Endothelial cell of umbilical vein (primary cell): ENCODE measurements around the gene MBTPS2. TPM values are rescaled to one million over a fixed set of nuclear protein-coding genes. Genes with fewer than 3 reads are reported as not detected.

Experiments used
- BruUV-seq: library from RNA; stranded (reverse); fragments of 400-500 nt; replicated peaks from 2 replicates; lab custom pipeline; 2021; lab: Mats Ljungman, UMichigan
- CTCF ChIA-PET: fragments of 300-600, 350-600 bp; sonication (Branson Sonifier 250); formaldehyde crosslinking; loops from one replicate; lab custom pipeline; 2021; ENCODE audit warnings: antibody characterized with exemption, inconsistent platforms; lab: Charles Lee
- POLR2A ChIA-PET: fragments of 300-600, 350-600 bp; sonication (Branson Sonifier 250); formaldehyde crosslinking; loops from one replicate; lab custom pipeline; 2021; ENCODE audit warnings: antibody characterized with exemption, inconsistent platforms; lab: Charles Lee
- DNase-seq: peaks from one replicate; pipeline ENCODE4 v3.0.0-alpha.2; 2011; ENCODE audit warnings: low read depth, low spot score
- FAIRE-seq: peaks from 2 replicates; lab custom pipeline; 2011; peaks lifted over from hg19 to GRCh38; lab: Jason Lieb, UNC
- H2AFZ ChIP-seq: 2 replicates; pipeline ENCODE4 v1.6.0; 2012; ENCODE audit warnings: low read depth, low read length, control low read depth, inconsistent platforms
- H3K27ac ChIP-seq: 2 replicates; pipeline ENCODE4 v1.5.1; 2011; ENCODE audit warnings: low read depth, mild to moderate bottlenecking, control low read depth, low read length, moderate library complexity; ENCODE audit not compliant: insufficient read depth
- H3K27me3 ChIP-seq, 2 experiments: 2 replicates each; pipeline versions ENCODE4 v1.6.0 to v1.6.1; 2011; ENCODE audit warnings: low read length in 2 of 2, mixed read lengths in 1 of 2; ENCODE audit not compliant: control insufficient read depth in 2 of 2, insufficient read depth in 2 of 2
- H3K36me3 ChIP-seq, 2 experiments: 2 replicates in 1 of 2; 3 replicates in 1 of 2; pipeline ENCODE4 v1.5.1; 2011; ENCODE audit warnings: low read length in 2 of 2, mild to moderate bottlenecking in 1 of 2, moderate library complexity in 1 of 2; ENCODE audit not compliant: control insufficient read depth in 2 of 2, insufficient read depth in 2 of 2; ENCODE audit errors: extremely low read depth in 1 of 2
- H3K4me1 ChIP-seq: 3 replicates; pipeline ENCODE4 v1.5.1; 2011; ENCODE audit warnings: mild to moderate bottlenecking, low read length; ENCODE audit not compliant: control insufficient read depth, insufficient read depth; ENCODE audit errors: extremely low read depth
- H3K4me2 ChIP-seq: 2 replicates; pipeline ENCODE4 v1.6.1; 2011; ENCODE audit warnings: low read length, control low read depth, mixed read lengths; ENCODE audit not compliant: insufficient read depth
- H3K4me3 ChIP-seq, 3 experiments: fragments of 200-600 bp in 1 of 3; sonication (generic), shearing (Covaris generic) in 1 of 3; replicated peaks in 1 of 3; 2 replicates each; pipeline ENCODE4 v1.5.1; 2011 to 2016; ENCODE audit warnings: control low read depth in 3 of 3, low read length in 3 of 3, mild to moderate bottlenecking in 2 of 3, inconsistent platforms in 1 of 3, low read depth in 1 of 3, moderate library complexity in 1 of 3; ENCODE audit not compliant: insufficient read depth in 1 of 3
- H3K79me2 ChIP-seq: 2 replicates; pipeline ENCODE4 v1.6.0; 2012; ENCODE audit warnings: low read length, inconsistent platforms; ENCODE audit not compliant: control insufficient read depth, insufficient read depth
- H3K9ac ChIP-seq: replicated peaks from 2 replicates; pipeline ENCODE3; 2011; ENCODE audit warnings: low read length, control low read depth; ENCODE audit not compliant: insufficient read depth; ENCODE audit errors: extremely low read depth
- H3K9me1 ChIP-seq: replicated peaks from 3 replicates; pipeline ENCODE4 v1.6.0; 2011; ENCODE audit warnings: mild to moderate bottlenecking, low read length; ENCODE audit not compliant: control insufficient read depth, insufficient read depth; ENCODE audit errors: extremely low read depth
- H3K9me3 ChIP-seq: replicated peaks from 2 replicates; pipeline ENCODE4 v1.5.1; 2012; ENCODE audit warnings: low read length, inconsistent platforms; ENCODE audit not compliant: control insufficient read depth, insufficient read depth
- H4K20me1 ChIP-seq: replicated peaks from 2 replicates; pipeline ENCODE3; 2011; ENCODE audit warnings: mild to moderate bottlenecking, low read length; ENCODE audit not compliant: control insufficient read depth, insufficient read depth; ENCODE audit errors: extremely low read depth
- CTCF ChIP-seq, 2 donors: IDR thresholded peaks; 1 replicate in 1 of 2; 2 replicates in 1 of 2; pipeline ENCODE4 v1.5.1; 2011; ENCODE audit warnings: low read length in 2 of 2, mild to moderate bottlenecking in 2 of 2, moderate library complexity in 2 of 2, control low read depth in 1 of 2, inconsistent platforms in 1 of 2, low read depth in 1 of 2; ENCODE audit not compliant: insufficient read depth in 1 of 2; ENCODE audit errors: extremely low read depth in 1 of 2
- EZH2 ChIP-seq: IDR thresholded peaks from 2 replicates; pipeline ENCODE4 v1.6.1; 2012; ENCODE audit warnings: borderline replicate concordance, low read depth, mild to moderate bottlenecking, moderate library complexity, low read length, inconsistent platforms; ENCODE audit not compliant: severe bottlenecking
- FOS ChIP-seq: IDR thresholded peaks from 2 replicates; pipeline ENCODE4 v1.6.1; 2011; ENCODE audit warnings: mild to moderate bottlenecking, low read length, moderate library complexity, borderline replicate concordance; ENCODE audit not compliant: insufficient read depth
- GATA2 ChIP-seq: IDR thresholded peaks from 2 replicates; pipeline ENCODE4 v1.7.0; 2011; ENCODE audit warnings: low read depth, mild to moderate bottlenecking, moderate library complexity, mixed read lengths, low read length; ENCODE audit not compliant: insufficient read length, insufficient read depth
- JUN ChIP-seq: IDR thresholded peaks from 2 replicates; pipeline ENCODE4 v1.6.1; 2011; ENCODE audit warnings: borderline replicate concordance, low read depth; ENCODE audit not compliant: insufficient read length, insufficient read depth
- MAX ChIP-seq: IDR thresholded peaks from 2 replicates; pipeline ENCODE4 v1.6.1; 2011; ENCODE audit not compliant: insufficient read depth, insufficient read length
- MYC ChIP-seq: IDR thresholded peaks from one replicate; pipeline ENCODE4 v1.6.1; 2011; ENCODE audit warnings: mild to moderate bottlenecking, low read depth, low read length
- POLR2A ChIP-seq: IDR thresholded peaks from 2 replicates; pipeline ENCODE4 v1.6.1; 2012; ENCODE audit warnings: low read depth, mild to moderate bottlenecking, control low read depth, low read length
- POLR2AphosphoS5 ChIP-seq: IDR thresholded peaks from 2 replicates; pipeline ENCODE4 v1.6.1; 2012; ENCODE audit warnings: low read depth, mild to moderate bottlenecking, control low read depth, low read length, moderate library complexity; ENCODE audit not compliant: insufficient read depth
- dilution Hi-C: fragments of 300-500 bp; cut with MboI; formaldehyde crosslinking; loops from one replicate; pipeline ENCODE4 v1.15.0; 2019; ENCODE audit warnings: low sequenced_read_pairs; ENCODE audit not compliant: extremely low pct_ligation_motif_present
- intact Hi-C: fragments of 100-400 bp; cut with micrococcal nuclease; formaldehyde crosslinking; loops from one replicate; pipeline ENCODE4 v1.10.0; 2022
- polyA plus RNA-seq, 4 experiments: library from polyadenylated mRNA; depleted of rRNA in 3 of 4; stranded (reverse) in 3 of 4; unstranded in 1 of 4; fragments of >200 nt; gene quantifications; 2 replicates each; pipeline versions ENCODE4 v1.2.1 to v1.2.3, GENCODE V29; 2011 to 2012; ENCODE audit warnings: missing spikeins in 1 of 4
- total RNA-seq: library from RNA; stranded (reverse); gene quantifications from 2 replicates; pipeline ENCODE4 v1.2.3, GENCODE V29; 2021

The MBTPS2 gene
- total and polyA plus RNA-seq, 2 donors (not counting 3 experiments of a cell fraction or from before 2014, with no cell fraction given) = 11.4 to 16.4 TPM

GRCh38 chrX:21881881-21882574 is 42.6 kb downstream of the MBTPS2 start:
- Histone ChIP-seq H3K9ac (no peak overlapping the region), H3K9me3 (no peaks in the 10 kb centered on the region), H3K79me2 (no peaks in the 10 kb centered on the region), H3K4me2 (no peak overlapping the region), H3K27me3 (no peaks in the 10 kb centered on the region), H3K27ac (no peak overlapping the region), H3K4me3 (no peak overlapping the region), H3K9me1 (no peaks in the 10 kb centered on the region), H2AFZ (no peak overlapping the region), H3K36me3 (no peaks in the 10 kb centered on the region), H4K20me1 (no peaks in the 10 kb centered on the region), H3K4me1 (peaks cover 12% of the 10 kb centered on the region)
- no TSS peak for BruUV-seq
- ChIA-PET CTCF (no interaction called here), POLR2A (no interaction called here)
- dilution Hi-C loops (no loop called here), intact Hi-C loops (no loop called here)
- no peak for FAIRE-seq
- TF ChIP-seq EZH2 (no peak), POLR2A (no peak), FOS (no peak), MYC (no peak), MAX (no peak), JUN (no peak), GATA2 (no peak), CTCF (IDR thresholded peaks at IDR 0.05; ENCODE audit: extremely low read depth in 1 of 2, insufficient read depth in 1 of 2, low read depth in 1 of 2, low read length in 2 of 2) (no peak), POLR2AphosphoS5 (no peak)
- no peak for DNase-seq
